GM21717 (cell line): ENCODE data around the gene MSLN.
"Not testable (repeated sequence)": the region's sequence is repeated elsewhere in the genome, so short reads cannot be mapped to it uniquely, and the experiment has no call there.

Experiments used
- ATAC-seq: cut with Tn5 transposase; IDR thresholded peaks from one replicate; pipeline ENCODE4 v1.9.1; 2021; ENCODE audit warnings: mild to moderate bottlenecking, moderate library complexity; ENCODE audit not compliant: unreplicated experiment

Gene MSLN

GRCh38 chr16:772959-773358, 12.4 kb downstream of the MSLN start:
- no peak for ATAC-seq

GRCh38 chr16:774086-775001, 13.8 kb downstream of the MSLN start:
- ATAC-seq: no peak

GRCh38 chr16:775236-775796, 14.8 kb downstream of the MSLN start:
- no peak for ATAC-seq

GRCh38 chr16:776298-776697, 15.8 kb downstream of the MSLN start:
- not testable (repeated sequence) for ATAC-seq

- no peak for ATAC-seq
Measured at GRCh38 chr16:776824-777223, 16.3 kb downstream of the MSLN start.

- no peak for ATAC-seq
Measured at GRCh38 chr16:777826-778225, 17.3 kb downstream of the MSLN start.

GRCh38 chr16:778447-778846, 17.9 kb downstream of the MSLN start:
- no peak for ATAC-seq

GRCh38 chr16:778909-779527, 18.5 kb downstream of the MSLN start:
- no peak for ATAC-seq

GRCh38 chr16:779561-779960, 19.0 kb downstream of the MSLN start:
- ATAC-seq: no peak

- ATAC-seq: no peak
Measured at GRCh38 chr16:780296-780695, 19.8 kb downstream of the MSLN start.

GRCh38 chr16:781346-782010, 20.9 kb downstream of the MSLN start:
- no peak for ATAC-seq

- no peak for ATAC-seq
Measured at GRCh38 chr16:782258-782657, 21.7 kb downstream of the MSLN start.

GRCh38 chr16:782766-783403, 22.4 kb downstream of the MSLN start:
- ATAC-seq: no peak

- ATAC-seq: no peak
Measured at GRCh38 chr16:783404-784161, 23.0 kb downstream of the MSLN start.

- ATAC-seq: no peak
Measured at GRCh38 chr16:784431-784830, 23.9 kb downstream of the MSLN start.

GRCh38 chr16:785563-786535, 25.3 kb downstream of the MSLN start:
- ATAC-seq: no peak

- ATAC-seq: no peak
Measured at GRCh38 chr16:787321-787966, 26.9 kb downstream of the MSLN start.

- peak; percentile 15 for ATAC-seq
Measured at GRCh38 chr16:787978-788398, 27.5 kb downstream of the MSLN start, which contains the start of gene RPUSD1. Gene RPUSD1 (minus strand): TSS chr16:788381. CDS start chr16:787737, 644 bp downstream.
